Medulla oblongata (tissue), 1 donor: Measurements from ENCODE around the gene RACK1.
A peak's percentile ranks its signal among the peaks of the same experiment; 100 is the strongest.

Experiments
- DNase-seq: peaks from one replicate; pipeline ENCODE4 v3.0.0-alpha.2; 2015; ENCODE audit errors: extremely low spot score

RACK1 gene

DNA sequence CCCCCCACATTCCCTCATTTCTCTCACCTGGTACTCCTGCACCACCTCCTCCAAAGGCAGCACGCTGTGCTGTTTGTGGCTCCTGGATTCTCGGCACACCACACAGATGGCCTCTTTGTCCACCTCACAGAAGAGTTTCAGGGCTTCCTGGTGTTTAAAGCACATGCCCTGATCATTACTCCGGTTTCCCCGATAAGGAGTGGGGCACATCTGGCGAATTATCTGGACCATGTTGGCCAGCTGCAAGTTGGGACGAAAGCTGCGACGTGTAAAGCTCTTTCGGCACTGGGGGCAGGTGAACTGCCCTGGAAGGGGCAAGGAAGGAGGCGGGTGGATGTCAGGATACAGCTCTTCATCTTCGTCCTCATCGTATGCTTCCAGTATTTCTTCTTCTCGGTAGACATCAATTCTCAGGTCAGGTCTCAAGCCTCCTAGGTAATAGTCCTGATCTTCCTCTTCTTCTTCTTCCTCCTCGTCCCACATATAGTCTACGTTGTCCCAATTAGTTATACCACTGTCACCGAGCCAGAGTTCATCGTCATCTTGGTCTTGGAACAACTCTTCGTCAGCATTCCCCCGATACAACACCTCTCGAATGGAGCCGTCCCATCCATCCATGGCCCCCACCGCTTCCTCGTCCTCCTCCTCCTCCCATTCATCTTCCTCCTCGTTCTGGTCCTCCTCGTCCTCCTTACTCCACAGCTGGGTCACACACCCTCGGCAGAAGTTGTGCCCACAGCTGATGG lies 16.4 kb upstream of the RACK1 start:
- no peak for DNase-seq

DNA sequence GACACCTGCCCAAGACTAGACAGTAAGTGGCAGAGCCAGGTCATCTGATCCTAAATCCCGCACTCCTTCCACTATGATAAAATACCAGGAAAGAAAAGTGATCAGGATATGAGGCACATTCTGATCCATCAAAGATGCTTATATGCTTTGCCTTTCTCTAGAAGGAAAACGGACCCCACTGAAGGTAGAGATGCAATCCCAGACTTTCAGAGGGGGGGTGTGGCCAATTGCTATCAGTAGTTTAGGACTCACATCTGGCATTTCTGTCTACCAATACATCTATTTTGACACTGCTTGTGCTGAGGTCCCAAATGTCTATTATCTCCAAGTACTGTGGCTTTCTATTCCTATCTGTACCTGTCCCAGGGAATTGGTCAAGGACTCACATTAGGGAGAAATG lies 15.6 kb upstream of the RACK1 start:
- no peak for DNase-seq

DNA sequence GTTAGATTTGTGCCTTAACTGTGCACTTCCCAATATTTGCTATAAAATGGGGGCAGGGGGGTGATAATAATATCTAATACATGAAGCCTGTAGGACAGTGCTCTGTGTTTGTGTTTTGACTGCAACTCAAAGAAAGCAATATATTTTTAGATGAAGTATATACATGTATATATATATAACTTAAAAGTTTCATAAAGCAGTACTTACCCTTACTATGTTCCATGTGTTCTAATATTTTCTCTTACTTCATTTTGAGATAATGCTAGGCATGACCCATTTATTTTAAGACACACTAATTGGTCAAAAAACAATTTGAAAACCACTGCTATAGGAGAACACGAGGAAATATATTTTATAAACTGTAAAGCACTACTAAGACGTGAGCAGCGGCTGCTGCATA lies 14.9 kb upstream of the RACK1 start:
- no peak for DNase-seq

DNA sequence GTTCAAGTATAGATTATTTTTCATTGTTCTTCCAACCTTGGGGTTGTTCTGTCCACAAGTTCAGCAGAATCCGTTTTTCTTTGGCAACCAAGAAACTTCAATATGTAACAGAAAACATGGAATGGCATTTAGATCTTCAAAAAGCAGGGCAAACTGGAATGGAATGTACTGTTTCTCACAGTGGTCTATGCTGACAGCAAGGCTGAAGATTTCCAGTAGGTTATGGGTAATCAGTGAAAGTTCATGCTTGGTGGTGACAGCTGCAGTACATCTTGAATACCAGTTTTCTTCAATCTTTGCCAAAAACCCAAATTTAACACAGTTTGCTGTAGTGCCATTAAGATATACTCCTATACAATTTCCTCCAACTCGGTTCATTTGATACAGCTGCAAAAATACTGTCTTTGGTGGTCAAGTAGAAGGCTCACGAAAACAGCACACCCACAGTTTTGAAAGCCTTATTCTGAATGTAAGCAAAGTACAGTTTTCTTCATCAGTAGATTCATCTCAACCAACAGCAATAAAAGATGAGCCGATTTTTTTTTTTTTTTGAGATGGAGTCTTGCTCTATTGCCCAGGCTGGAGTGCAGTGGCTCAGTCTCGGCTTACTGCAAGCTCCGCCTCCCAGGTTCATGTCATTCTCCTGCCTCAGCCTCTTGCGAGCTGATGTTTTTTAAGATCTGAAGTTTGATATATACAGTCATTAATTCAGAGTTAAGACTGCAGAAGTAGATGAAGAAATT lies 12.3 kb upstream of the RACK1 start:
- DNase-seq: no peak

DNA sequence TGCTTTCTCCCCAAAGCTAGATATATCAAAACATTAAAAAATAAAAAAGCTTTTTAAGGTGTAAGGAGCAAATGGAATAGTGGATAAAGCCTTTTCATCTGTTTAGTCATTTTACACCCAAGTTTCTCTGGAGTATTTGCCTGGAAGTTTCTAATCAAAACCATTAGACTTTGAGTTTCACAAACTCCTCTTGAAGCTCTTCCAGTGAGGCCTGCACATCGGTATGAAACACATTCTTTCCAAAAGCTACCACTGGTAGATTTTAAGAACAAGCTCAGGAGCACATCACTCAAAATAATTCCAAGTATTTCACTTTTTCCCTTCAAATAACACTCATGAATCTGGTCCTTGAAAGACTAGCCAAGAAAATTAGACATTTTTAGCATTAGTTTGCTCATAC lies 11.6 kb upstream of the RACK1 start:
- no peak for DNase-seq

DNA sequence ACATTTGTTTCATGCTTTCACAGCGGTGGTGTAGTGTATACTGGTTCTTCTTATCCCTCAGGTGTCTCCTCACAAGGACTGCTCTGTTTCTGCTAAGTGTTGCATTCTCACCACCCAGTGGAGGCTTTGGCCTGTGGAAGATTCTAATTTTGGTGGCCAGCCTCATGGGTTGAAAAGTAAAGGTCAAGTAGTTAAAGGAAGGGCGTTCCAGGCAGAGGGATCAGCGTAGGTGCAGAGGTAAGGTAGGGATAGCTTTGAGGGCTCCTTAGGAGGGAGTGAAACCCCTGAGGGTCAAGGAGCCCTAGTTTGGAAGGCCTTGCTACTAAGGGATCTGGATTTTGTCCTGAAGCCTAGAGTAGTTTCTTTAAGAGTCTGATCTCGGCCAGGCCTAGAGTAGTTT lies 4.6 kb upstream of the RACK1 start:
- DNase-seq: no peak

DNA sequence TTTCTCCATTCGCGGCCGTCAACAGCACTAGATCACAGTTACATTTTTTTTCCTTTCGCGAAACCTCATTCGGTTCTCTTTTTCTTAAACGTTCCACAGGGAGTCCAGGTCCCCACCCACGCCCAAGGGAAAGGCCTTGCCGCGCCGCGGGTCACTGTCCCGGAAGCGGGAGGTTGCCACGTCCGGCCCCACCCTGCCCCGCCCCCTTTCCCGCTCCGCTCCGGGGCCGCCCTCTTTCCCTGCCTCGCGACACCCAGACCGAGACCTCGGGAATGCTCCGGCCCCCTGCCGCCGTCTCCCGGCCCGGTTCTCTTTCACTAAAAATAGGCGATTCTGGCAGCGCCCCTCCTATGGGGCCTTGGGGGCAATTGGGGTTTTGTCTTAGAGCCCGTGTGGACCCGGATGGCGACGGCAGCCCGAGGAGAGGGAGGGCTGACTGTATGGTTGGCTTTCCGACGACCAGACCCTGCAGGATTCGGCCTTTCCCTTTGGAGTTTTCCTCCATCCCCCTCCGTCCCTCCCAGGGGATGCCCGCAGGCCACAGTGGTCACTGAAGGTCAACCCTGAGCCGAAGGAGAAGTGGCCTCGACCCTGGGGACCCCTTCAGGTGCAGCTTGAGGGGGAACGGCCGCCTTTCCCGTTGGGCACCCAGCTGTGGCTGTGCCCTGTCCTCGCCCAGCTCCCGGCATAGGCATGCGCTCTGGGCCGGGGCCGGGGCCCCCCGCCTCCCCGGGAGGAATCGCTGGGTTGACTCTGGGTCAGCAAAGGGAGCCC lies 2.8 kb upstream of the RACK1 start:
- peak; percentile 87 for DNase-seq

DNA sequence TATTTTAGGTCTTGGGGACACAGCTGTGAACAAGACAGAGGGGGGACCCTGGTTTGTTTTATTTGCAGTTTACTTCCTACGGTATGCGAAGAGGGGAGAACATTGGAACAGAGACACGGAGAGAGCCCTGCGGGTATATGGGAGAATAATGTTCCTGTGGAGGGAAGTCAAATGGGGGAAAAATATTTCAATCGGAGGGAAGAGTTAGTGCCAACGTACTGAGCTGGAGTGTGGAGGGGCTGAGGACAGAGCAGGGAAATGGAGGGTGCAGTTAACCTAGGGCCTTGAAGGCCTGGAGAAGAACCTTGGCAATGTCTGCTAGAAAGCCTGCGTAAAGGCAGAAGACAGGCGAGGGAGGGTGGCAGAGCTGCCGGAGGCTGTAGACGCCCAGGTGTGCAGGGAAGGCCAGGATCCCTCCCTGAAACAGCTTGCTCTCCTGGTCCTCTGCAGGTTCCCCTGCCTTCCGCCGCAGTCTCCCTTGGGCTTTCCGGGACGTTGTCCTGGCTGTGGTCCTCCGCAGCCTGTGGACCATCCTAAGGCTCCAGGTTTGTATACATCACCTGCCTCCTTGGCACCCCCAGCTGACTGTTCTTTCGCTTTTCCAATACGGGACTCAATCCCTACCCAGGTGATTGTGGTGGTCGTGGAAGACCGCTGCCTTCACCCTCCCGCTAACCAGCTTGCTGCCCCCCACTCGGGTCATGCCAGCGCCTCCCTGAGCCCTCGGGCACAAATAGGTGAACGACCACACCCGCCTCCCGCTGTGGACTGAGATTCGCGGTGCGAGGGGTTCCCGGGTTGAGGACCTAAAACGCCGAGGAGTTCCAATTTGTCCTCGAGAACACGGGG lies 1.9 kb upstream of the RACK1 start:
- no peak for DNase-seq

DNA sequence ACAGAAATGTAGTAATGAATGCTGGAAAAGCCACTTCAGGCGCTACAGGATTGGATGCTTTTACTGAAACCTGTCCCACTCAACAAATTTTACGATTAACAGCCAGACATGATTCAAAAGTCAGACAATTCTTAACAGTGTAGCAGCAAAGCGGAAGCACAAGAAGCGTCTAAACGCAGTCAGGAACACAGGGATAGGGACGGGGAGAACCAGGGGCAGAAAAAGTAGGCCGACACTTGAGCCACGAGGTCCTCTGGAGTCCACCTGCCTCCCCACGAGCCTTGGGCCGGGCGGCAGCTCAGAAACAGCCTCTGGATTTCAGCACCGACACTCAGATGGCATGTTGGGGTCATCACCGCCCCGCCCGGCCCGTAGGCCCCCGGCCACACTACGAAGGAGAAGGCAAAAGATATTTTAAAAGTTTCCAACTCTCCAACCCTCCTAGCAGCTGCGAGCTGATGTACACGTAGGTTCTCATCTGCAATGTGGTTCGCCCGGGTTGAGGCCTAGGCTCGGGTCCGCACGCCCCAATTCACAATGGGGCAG lies 615 bp downstream of the RACK1 start:
- peak; percentile 37 for DNase-seq

DNA sequence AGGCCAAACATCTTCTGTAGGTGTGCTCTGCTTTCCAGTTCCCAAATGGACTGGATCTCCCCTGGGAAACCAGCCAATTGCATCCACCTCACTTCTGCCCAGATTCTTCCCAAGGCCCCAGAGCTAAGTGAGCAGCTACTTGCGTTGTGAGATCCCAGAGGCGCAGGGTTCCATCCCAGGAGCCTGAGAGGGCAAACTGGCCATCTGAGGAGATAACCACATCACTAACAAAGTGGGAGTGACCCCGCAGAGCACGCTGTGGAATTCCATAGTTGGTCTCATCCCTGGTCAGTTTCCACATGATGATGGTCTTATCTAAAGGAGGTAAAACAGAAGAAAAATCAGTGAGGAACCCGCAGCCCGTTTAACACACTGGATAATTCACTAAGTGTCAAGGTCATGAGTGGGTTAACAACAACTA lies 1.7 kb downstream of the RACK1 start:
- DNase-seq: no peak

DNA sequence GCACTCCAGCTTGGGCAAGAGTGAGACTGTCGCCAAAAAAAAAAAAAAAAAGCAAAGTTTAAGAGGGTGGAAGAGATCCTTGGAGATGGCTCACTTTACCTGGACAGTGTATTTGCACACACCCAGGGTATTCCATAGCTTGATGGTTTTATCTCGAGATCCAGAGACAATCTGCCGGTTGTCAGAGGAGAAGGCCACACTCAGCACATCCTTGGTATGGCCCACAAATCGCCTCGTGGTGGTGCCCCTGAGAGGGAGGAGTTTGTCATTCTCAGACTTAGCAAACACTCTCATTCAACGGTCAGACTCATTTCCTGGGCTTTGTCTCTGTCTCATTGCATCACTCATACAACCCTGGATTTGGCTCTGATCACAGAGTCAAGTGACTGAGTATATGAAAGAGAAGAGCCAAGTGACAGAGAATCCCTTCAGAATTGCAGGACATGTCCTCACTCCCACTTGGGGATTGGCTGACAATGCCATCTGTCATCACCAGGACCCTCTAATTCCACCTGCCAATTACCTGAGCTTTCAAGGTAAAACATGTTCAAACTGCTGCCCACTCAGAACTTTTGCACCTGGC lies 2.2 kb downstream of the RACK1 start:
- DNase-seq: no peak

DNA sequence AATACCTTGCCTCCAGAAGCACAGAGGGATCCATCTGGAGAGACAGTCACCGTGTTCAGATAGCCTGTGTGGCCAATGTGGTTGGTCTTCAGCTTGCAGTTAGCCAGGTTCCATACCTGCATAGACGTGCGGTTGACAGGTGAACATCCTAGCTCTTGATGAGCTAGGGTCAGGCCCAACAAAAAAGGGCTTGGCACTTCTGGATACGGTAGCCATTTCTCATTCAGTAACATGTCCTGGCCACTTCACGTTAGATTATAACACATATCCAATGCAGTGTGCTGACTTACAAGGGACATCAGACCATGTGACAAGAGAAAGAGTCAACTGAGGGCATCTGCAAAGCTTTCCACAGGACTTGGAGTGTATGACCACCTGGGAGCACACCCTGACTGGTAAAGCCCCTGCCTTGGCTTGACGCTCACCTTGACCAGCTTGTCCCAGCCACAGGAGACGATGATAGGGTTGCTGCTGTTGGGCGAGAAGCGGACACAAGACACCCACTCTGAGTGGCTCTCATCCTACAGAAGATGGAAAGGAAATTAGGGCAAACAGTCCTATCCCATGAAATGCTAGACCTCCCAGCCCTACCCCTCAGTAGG lies 4.5 kb downstream of the RACK1 start:
- no peak for DNase-seq

DNA sequence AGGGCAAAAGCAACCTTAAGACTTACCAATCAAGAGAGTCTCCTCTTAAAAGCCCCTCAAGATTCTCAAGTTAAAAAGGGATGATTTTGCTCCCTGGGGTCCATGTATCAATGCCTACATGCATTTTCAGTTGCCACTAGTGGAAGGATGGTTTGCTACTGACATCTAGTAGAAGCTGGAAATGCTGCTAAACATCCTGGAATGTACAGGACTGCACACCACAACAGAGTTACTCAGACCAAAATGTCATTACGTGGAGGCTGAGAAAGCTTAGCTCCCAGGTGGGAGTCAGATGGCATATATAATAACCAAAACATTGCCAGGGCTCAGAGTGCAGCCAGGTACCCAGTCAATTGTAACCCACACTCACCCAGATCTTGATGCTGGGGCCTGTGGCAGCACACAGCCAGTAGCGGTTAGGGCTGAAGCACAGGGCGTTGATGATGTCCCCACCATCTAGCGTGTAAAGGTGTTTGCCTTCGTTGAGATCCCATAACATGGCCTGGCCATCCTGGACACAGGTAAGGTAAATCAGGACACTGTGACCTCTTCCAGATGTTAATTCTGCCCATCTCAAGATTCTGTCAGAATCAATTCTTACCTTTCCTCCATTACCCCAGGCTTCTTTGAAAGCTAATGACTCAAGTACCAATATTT lies 5.8 kb downstream of the RACK1 start:
- no peak for DNase-seq

DNA sequence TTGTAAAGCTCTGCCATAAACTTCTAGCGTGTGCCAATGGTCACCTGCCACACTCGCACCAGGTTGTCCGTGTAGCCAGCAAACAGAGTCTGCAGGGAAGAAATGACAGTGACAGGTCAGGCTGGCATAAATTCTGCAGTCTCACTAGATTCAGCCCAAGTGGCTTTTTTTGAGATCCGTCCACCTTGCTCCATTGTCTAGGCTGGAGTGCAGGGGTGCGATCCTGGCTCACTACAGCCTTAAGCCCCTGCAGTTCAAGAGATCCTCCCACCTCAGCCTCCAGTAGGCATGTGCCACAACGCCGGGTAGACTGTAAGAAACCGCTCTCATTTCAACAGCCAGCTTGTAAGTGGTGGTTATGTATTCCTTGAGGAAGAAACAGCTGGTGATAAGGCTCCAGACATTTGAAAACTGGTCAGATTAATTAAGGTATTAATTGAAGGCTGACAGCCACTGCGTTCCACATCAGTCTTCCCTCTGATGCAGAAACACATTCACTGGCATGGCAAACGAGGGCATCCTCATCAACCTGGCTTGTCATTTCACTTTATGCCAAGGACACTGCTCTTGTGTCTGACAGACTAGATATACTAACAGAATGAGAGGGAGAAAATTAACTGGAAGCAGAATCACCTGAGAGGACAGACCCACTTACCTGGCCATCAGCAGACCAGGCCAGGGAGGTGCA lies 6.6 kb downstream of the RACK1 start:
- DNase-seq: no peak

DNA sequence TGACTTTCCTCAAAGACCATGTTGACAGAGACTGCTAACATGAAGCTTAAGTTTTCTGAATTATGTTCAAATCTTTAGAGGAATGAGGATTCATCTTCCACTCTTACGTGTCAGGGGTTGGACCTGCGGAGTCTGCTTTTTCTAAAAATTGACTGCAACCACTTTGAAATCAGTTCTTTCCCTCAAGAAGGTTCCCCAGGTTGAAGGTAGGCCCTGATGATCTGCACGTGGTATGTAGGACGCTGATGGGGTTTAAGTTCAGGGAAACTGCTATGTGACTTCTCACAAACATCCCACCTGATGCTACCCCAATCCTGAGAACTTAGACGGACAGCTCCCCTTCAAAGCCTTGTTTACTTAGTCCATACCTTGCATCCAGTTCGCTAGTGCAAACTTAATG lies 7.2 kb downstream of the RACK1 start:
- no peak for DNase-seq

DNA sequence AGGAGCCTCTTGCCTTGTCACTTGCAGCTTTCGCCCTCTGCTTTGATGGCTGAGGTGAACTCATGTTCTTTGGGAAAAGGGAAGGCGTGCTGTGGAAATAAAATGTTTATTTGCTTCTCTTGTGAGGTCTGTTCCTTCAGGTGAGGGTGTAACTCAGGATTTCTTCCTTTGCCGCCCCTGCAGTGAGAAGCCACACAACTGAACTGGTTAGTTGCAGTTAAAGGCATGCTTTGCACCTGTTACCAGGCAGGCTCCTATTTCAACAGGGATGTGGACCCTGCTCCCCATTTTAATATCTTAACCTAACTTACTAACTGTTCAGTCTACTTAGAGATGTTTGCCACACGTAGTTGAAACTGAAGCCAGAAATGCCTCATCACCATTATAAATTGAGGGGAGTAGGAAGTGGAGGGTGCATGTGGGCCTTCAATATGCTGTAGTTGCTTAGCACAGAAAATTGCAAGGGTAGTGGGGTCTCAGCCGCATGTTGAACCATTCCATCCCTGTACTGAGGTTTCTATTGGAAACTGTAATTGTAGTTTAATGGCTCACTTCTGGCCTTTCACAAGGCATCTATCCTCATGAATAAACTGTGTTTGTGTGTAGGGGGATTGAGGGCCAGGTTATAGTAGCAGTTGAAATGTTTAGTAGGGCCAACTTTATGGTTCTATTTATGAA lies 7.9 kb downstream of the RACK1 start:
- DNase-seq: no peak

DNA sequence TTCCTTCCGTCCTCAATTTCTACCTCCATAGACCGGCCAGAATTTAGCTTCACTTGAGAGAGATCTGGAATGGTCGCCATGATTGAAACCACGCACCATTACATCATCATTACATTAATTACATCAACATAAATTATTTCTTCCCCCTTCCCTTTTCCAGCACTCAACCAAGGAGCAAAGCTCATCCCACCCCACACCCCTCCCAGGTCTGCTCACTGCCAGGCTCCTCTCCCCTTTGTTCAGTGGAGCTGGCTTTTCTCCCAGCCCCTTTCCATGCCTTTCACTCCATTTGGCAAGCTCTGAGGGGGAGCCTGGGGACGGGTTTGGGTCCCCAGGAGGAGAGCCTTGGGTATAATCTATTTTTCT lies 8.4 kb downstream of the RACK1 start:
- no peak for DNase-seq

DNA sequence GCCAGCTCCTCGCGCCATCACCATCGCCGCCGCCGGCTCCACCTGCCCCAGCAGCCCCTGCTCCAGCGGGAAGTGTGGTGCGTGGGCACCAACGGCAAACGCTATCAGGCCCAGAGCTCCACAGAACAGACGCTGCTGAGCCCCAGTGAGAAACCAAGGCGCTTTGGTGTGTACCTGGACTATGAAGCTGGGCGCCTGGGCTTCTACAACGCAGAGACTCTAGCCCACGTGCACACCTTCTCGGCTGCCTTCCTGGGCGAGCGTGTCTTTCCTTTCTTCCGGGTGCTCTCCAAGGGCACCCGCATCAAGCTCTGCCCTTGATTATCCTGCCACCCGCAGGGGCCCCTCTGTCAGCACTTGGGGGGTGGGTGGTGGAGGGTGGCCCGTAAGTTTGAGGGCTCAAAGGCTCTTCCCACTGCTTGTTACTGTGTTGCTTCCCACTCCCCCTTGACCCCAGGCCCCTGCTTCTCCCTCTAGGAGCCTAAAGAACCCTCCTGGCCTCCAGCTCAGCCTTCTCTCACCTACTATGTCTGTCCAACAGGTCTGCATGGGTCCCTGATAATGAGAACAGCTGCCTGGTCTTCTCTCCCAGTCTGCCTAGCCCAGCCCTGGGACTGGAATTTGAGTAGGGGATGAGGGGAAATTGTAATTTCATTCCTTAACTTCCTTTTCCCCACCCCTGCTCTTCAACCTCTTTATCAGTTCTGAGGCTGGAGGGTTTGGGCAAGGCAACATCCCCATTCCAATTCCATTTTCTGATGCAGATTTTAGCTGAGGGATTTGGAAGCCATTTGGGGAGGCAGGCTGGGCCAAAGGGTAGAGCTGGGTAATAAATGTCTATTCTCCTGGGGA lies 9.0 kb downstream of the RACK1 start:
- DNase-seq: no peak
